ENCODE results near the gene PAX7.
"Not testable (repeated sequence)": the region's sequence is repeated elsewhere in the genome, so short reads cannot be mapped to it uniquely, and the experiment has no call there.

PAX7 gene

GRCh38 chr1:18735224-18735997 lies 104.8 kb downstream of the PAX7 start:
- H3K4me3 ChIP-seq (ENCODE audit: low read depth in 1 of 2, low read length in 2 of 2) = no peak overlapping the region
- peaks cover 16 to 21% of the 10 kb centered on the region in 2 donors for H3K27me3 ChIP-seq (ENCODE audit: control insufficient read depth in 1 of 2, insufficient read depth in 2 of 2, low read length in 2 of 2)
- no peaks in the 10 kb centered on the region for H3K4me1 ChIP-seq (ENCODE audit: control insufficient read depth in 1 of 2, insufficient read depth in 2 of 2, low read length in 2 of 2)

GRCh38 chr1:18736958-18737357 lies 106.3 kb downstream of the PAX7 start:
- H3K9ac ChIP-seq (ENCODE audit: low read depth in 1 of 2, low read length in 2 of 2) = no peak overlapping the region
- no peaks in the 10 kb centered on the region for H3K4me1 ChIP-seq (ENCODE audit: control insufficient read depth in 1 of 2, insufficient read depth in 2 of 2, low read length in 2 of 2)
- peaks cover 16 to 19% of the 10 kb centered on the region in 2 donors for H3K27me3 ChIP-seq (ENCODE audit: control insufficient read depth in 1 of 2, insufficient read depth in 2 of 2, low read length in 2 of 2)
- no peak overlapping the region for H3K27ac ChIP-seq (ENCODE audit: low read depth, low read length)
- no peaks in the 10 kb centered on the region for H3K36me3 ChIP-seq (ENCODE audit: control insufficient read depth in 1 of 2, insufficient read depth in 2 of 2, low read length in 2 of 2)
- H3K9me3 ChIP-seq (ENCODE audit: control insufficient read depth in 1 of 2, low read length in 2 of 2) = no peaks in the 10 kb centered on the region
- H3K4me3 ChIP-seq (ENCODE audit: low read depth in 1 of 2, low read length in 2 of 2) = no peak overlapping the region

More at GRCh38 chr1:18735224-18735997, 104.8 kb downstream of the PAX7 start:
- H3K27ac ChIP-seq (ENCODE audit: low read depth, low read length) = no peak overlapping the region
- H3K9me3 ChIP-seq (ENCODE audit: control insufficient read depth in 1 of 2, low read length in 2 of 2) = no peaks in the 10 kb centered on the region
- H3K9ac ChIP-seq (ENCODE audit: low read depth in 1 of 2, low read length in 2 of 2) = no peak overlapping the region
- H3K36me3 ChIP-seq (ENCODE audit: control insufficient read depth in 1 of 2, insufficient read depth in 2 of 2, low read length in 2 of 2) = no peaks in the 10 kb centered on the region

- Histone ChIP-seq H3K9me3 (ENCODE audit: control insufficient read depth in 1 of 2, low read length in 2 of 2) (no peaks in the 10 kb centered on the region), H3K27ac (ENCODE audit: low read depth, low read length) (no peak overlapping the region), H3K36me3 (ENCODE audit: control insufficient read depth in 1 of 2, insufficient read depth in 2 of 2, low read length in 2 of 2) (no peaks in the 10 kb centered on the region), H3K4me3 (ENCODE audit: low read depth in 1 of 2, low read length in 2 of 2) (no peak overlapping the region), H3K4me1 (ENCODE audit: control insufficient read depth in 1 of 2, insufficient read depth in 2 of 2, low read length in 2 of 2) (no peaks in the 10 kb centered on the region), H3K9ac (ENCODE audit: low read depth in 1 of 2, low read length in 2 of 2) (no peak overlapping the region), H3K27me3 (ENCODE audit: control insufficient read depth in 1 of 2, insufficient read depth in 2 of 2, low read length in 2 of 2) (peaks cover 9 to 14% of the 10 kb centered on the region in 2 donors)
Observed at GRCh38 chr1:18738126-18738525, 107.5 kb downstream of the PAX7 start.

- Histone ChIP-seq H3K36me3 (ENCODE audit: control insufficient read depth in 1 of 2, insufficient read depth in 2 of 2, low read length in 2 of 2) (no peaks in the 10 kb centered on the region), H3K9ac (ENCODE audit: low read depth in 1 of 2, low read length in 2 of 2) (no peak overlapping the region), H3K4me1 (ENCODE audit: control insufficient read depth in 1 of 2, insufficient read depth in 2 of 2, low read length in 2 of 2) (no peaks in the 10 kb centered on the region), H3K9me3 (ENCODE audit: control insufficient read depth in 1 of 2, low read length in 2 of 2) (no peaks in the 10 kb centered on the region), H3K27me3 (ENCODE audit: control insufficient read depth in 1 of 2, insufficient read depth in 2 of 2, low read length in 2 of 2) (peaks cover 9 to 13% of the 10 kb centered on the region in 2 donors), H3K4me3 (ENCODE audit: low read depth in 1 of 2, low read length in 2 of 2) (no peak overlapping the region), H3K27ac (ENCODE audit: low read depth, low read length) (no peak overlapping the region)
Observed at GRCh38 chr1:18738617-18739016, 108.0 kb downstream of the PAX7 start.

- Histone ChIP-seq H3K9ac (ENCODE audit: low read depth in 1 of 2, low read length in 2 of 2) (no peak overlapping the region), H3K27me3 (ENCODE audit: control insufficient read depth in 1 of 2, insufficient read depth in 2 of 2, low read length in 2 of 2) (peaks cover 9 to 13% of the 10 kb centered on the region in 2 donors), H3K36me3 (ENCODE audit: control insufficient read depth in 1 of 2, insufficient read depth in 2 of 2, low read length in 2 of 2) (no peaks in the 10 kb centered on the region), H3K4me3 (ENCODE audit: low read depth in 1 of 2, low read length in 2 of 2) (no peak overlapping the region), H3K27ac (ENCODE audit: low read depth, low read length) (no peak overlapping the region), H3K9me3 (ENCODE audit: control insufficient read depth in 1 of 2, low read length in 2 of 2) (no peaks in the 10 kb centered on the region), H3K4me1 (ENCODE audit: control insufficient read depth in 1 of 2, insufficient read depth in 2 of 2, low read length in 2 of 2) (no peaks in the 10 kb centered on the region)
Observed at GRCh38 chr1:18739408-18739807, 108.8 kb downstream of the PAX7 start.

GRCh38 chr1:18739897-18740296 lies 109.3 kb downstream of the PAX7 start:
- Histone ChIP-seq H3K36me3 (ENCODE audit: control insufficient read depth in 1 of 2, insufficient read depth in 2 of 2, low read length in 2 of 2) (no peaks in the 10 kb centered on the region), H3K4me1 (ENCODE audit: control insufficient read depth in 1 of 2, insufficient read depth in 2 of 2, low read length in 2 of 2) (no peaks in the 10 kb centered on the region), H3K27me3 (ENCODE audit: control insufficient read depth in 1 of 2, insufficient read depth in 2 of 2, low read length in 2 of 2) (peaks cover 6 to 10% of the 10 kb centered on the region in 2 donors), H3K9ac (ENCODE audit: low read depth in 1 of 2, low read length in 2 of 2) (no peak overlapping the region), H3K9me3 (ENCODE audit: control insufficient read depth in 1 of 2, low read length in 2 of 2) (no peaks in the 10 kb centered on the region), H3K27ac (ENCODE audit: low read depth, low read length) (no peak overlapping the region), H3K4me3 (ENCODE audit: low read depth in 1 of 2, low read length in 2 of 2) (no peak overlapping the region)

GRCh38 chr1:18740617-18741016 lies 110.0 kb downstream of the PAX7 start:
- H3K9ac ChIP-seq (ENCODE audit: low read depth in 1 of 2, low read length in 2 of 2) = no peak overlapping the region
- no peaks in the 10 kb centered on the region for H3K36me3 ChIP-seq (ENCODE audit: control insufficient read depth in 1 of 2, insufficient read depth in 2 of 2, low read length in 2 of 2)
- H3K27ac ChIP-seq (ENCODE audit: low read depth, low read length) = no peak overlapping the region
- H3K9me3 ChIP-seq (ENCODE audit: control insufficient read depth in 1 of 2, low read length in 2 of 2) = no peaks in the 10 kb centered on the region
- no peaks in the 10 kb centered on the region for H3K4me1 ChIP-seq (ENCODE audit: control insufficient read depth in 1 of 2, insufficient read depth in 2 of 2, low read length in 2 of 2)
- no peak overlapping the region for H3K4me3 ChIP-seq (ENCODE audit: low read depth in 1 of 2, low read length in 2 of 2)
- H3K27me3 ChIP-seq (ENCODE audit: control insufficient read depth in 1 of 2, insufficient read depth in 2 of 2, low read length in 2 of 2) = peaks cover 3 to 5% of the 10 kb centered on the region in 2 donors

GRCh38 chr1:18743233-18743632 lies 112.6 kb downstream of the PAX7 start:
- H3K27ac ChIP-seq (ENCODE audit: low read depth, low read length) = no peak overlapping the region
- H3K9ac ChIP-seq (ENCODE audit: low read depth in 1 of 2, low read length in 2 of 2) = no peak overlapping the region
- H3K36me3 ChIP-seq (ENCODE audit: control insufficient read depth in 1 of 2, insufficient read depth in 2 of 2, low read length in 2 of 2) = no peaks in the 10 kb centered on the region
- H3K4me3 ChIP-seq (ENCODE audit: low read depth in 1 of 2, low read length in 2 of 2) = no peak overlapping the region
- no peaks in the 10 kb centered on the region for H3K9me3 ChIP-seq (ENCODE audit: control insufficient read depth in 1 of 2, low read length in 2 of 2)
- peaks cover 0 to 8% of the 10 kb centered on the region in 2 donors for H3K27me3 ChIP-seq (ENCODE audit: control insufficient read depth in 1 of 2, insufficient read depth in 2 of 2, low read length in 2 of 2)
- no peaks in the 10 kb centered on the region for H3K4me1 ChIP-seq (ENCODE audit: control insufficient read depth in 1 of 2, insufficient read depth in 2 of 2, low read length in 2 of 2)

GRCh38 chr1:18744381-18744780 lies 113.7 kb downstream of the PAX7 start:
- H3K4me3 ChIP-seq (ENCODE audit: low read depth in 1 of 2, low read length in 2 of 2); H3K9ac ChIP-seq (ENCODE audit: low read depth in 1 of 2, low read length in 2 of 2); H3K27ac ChIP-seq (ENCODE audit: low read depth, low read length); H3K4me1 ChIP-seq (ENCODE audit: control insufficient read depth in 1 of 2, insufficient read depth in 2 of 2, low read length in 2 of 2); H3K36me3 ChIP-seq (ENCODE audit: control insufficient read depth in 1 of 2, insufficient read depth in 2 of 2, low read length in 2 of 2); H3K9me3 ChIP-seq (ENCODE audit: control insufficient read depth in 1 of 2, low read length in 2 of 2); H3K27me3 ChIP-seq (ENCODE audit: control insufficient read depth in 1 of 2, insufficient read depth in 2 of 2, low read length in 2 of 2): not testable (repeated sequence)

GRCh38 chr1:18746981-18747380 lies 116.3 kb downstream of the PAX7 start:
- Histone ChIP-seq H3K4me3 (ENCODE audit: low read depth in 1 of 2, low read length in 2 of 2) (no peak overlapping the region), H3K9ac (ENCODE audit: low read depth in 1 of 2, low read length in 2 of 2) (no peak overlapping the region), H3K27ac (ENCODE audit: low read depth, low read length) (no peak overlapping the region), H3K4me1 (ENCODE audit: control insufficient read depth in 1 of 2, insufficient read depth in 2 of 2, low read length in 2 of 2) (no peaks in the 10 kb centered on the region), H3K9me3 (ENCODE audit: control insufficient read depth in 1 of 2, low read length in 2 of 2) (no peaks in the 10 kb centered on the region), H3K36me3 (ENCODE audit: control insufficient read depth in 1 of 2, insufficient read depth in 2 of 2, low read length in 2 of 2) (no peaks in the 10 kb centered on the region), H3K27me3 (ENCODE audit: control insufficient read depth in 1 of 2, insufficient read depth in 2 of 2, low read length in 2 of 2) (peaks cover 3 to 11% of the 10 kb centered on the region in 2 donors)

Measured in duodenal mucosa (tissue), 2 donors.